Tibial artery (tissue), 4 donors: ENCODE results near the gene PLEKHS1.

Experiments
- DNase-seq, 2 donors: peaks; one replicate each; pipeline ENCODE4 v3.0.0-alpha.2; 2019
- H3K27ac ChIP-seq, 2 donors: fragments of 200-600 bp; sonication (generic) in 1 of 2; 1 replicate in 1 of 2; 2 replicates in 1 of 2; pipeline ENCODE4 v1.5.1; 2018 to 2019; ENCODE audit warnings: mild to moderate bottlenecking in 1 of 2
- H3K27me3 ChIP-seq, 2 donors: fragments of 200-600 bp; sonication (generic) in 1 of 2; one replicate each; pipeline versions ENCODE4 v1.5.1 to v1.6.0; 2016 to 2019
- H3K36me3 ChIP-seq, 3 donors: fragments of 200-600 bp; sonication (generic) in 2 of 3; one replicate each; pipeline ENCODE4 v1.5.1; 2016 to 2019; ENCODE audit warnings: mild to moderate bottlenecking in 2 of 3
- H3K4me1 ChIP-seq, 4 donors: fragments of 200-600 bp; sonication (generic) in 2 of 4; 1 replicate in 3 of 4; 2 replicates in 1 of 4; pipeline ENCODE4 v1.5.1; 2016 to 2019
- H3K4me3 ChIP-seq, 2 donors: fragments of 200-600 bp; sonication (generic) in 1 of 2; 1 replicate in 1 of 2; 2 replicates in 1 of 2; pipeline ENCODE4 v1.5.1; 2018 to 2019; ENCODE audit warnings: mild to moderate bottlenecking in 2 of 2
- H3K9me3 ChIP-seq, 3 donors: fragments of 200-600 bp; sonication (generic) in 1 of 3; one replicate each; pipeline ENCODE4 v1.5.1; 2016 to 2019
- intact Hi-C: fragments of 100-400 bp; cut with DNase I; formaldehyde crosslinking; loops from one replicate; pipeline ENCODE4 v1.15.0; 2023; ENCODE audit warnings: low total_unique reads
- TF ChIP-seq, protein P1 (sequence below), 2 experiments: fragments of 200-600 bp in 1 of 2; fragments of 450-650 bp in 1 of 2; IDR thresholded peaks; one replicate each; pipeline ENCODE4 v1.5.1; 2017 to 2019; ENCODE audit warnings: antibody characterized with exemption in 2 of 2, mild to moderate bottlenecking in 1 of 2, moderate library complexity in 1 of 2

The PLEKHS1 gene

GRCh38 chr10:113733635-113734034 is 17.8 kb upstream of the PLEKHS1 start:
- no peak for DNase-seq
- peaks cover 18 to 23% (median 19%) of the 10 kb centered on the region in 3 donors for H3K36me3 ChIP-seq
- no peaks in the 10 kb centered on the region for H3K9me3 ChIP-seq
- TF ChIP-seq, protein P1, sequence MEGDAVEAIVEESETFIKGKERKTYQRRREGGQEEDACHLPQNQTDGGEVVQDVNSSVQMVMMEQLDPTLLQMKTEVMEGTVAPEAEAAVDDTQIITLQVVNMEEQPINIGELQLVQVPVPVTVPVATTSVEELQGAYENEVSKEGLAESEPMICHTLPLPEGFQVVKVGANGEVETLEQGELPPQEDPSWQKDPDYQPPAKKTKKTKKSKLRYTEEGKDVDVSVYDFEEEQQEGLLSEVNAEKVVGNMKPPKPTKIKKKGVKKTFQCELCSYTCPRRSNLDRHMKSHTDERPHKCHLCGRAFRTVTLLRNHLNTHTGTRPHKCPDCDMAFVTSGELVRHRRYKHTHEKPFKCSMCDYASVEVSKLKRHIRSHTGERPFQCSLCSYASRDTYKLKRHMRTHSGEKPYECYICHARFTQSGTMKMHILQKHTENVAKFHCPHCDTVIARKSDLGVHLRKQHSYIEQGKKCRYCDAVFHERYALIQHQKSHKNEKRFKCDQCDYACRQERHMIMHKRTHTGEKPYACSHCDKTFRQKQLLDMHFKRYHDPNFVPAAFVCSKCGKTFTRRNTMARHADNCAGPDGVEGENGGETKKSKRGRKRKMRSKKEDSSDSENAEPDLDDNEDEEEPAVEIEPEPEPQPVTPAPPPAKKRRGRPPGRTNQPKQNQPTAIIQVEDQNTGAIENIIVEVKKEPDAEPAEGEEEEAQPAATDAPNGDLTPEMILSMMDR (IDR thresholded peaks at IDR 0.05), result no peak
- H3K4me1 ChIP-seq, result peaks cover 0 to 26% (median 12%) of the 10 kb centered on the region in 4 donors
- no peak overlapping the region for H3K27ac ChIP-seq
- no peak overlapping the region for H3K4me3 ChIP-seq
- intact Hi-C loops, result no loop called here
- no peaks in the 10 kb centered on the region for H3K27me3 ChIP-seq

DNA sequence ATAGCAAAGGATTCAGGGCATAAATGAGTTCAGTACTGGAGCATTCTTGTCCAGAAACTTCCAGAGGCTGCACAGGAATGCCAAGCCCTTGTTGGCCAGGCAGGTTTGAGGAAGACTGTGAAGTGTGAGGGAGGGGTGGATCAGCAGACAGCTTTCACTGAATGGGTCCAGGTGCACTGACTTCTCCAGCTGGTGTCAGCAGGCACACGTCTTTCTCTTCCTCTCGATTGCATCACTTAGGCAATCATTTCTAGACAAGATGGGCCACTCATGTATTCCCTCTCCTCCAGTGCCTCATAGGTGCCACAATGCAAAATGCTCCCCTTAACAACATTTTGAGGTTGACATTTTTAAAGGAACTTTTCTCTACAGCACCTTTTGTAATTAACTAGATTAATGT is 15.6 kb upstream of the PLEKHS1 start:
- H3K27ac ChIP-seq, result no peak overlapping the region
- H3K4me3 ChIP-seq, result no peak overlapping the region
- intact Hi-C loops, result no loop called here

DNA sequence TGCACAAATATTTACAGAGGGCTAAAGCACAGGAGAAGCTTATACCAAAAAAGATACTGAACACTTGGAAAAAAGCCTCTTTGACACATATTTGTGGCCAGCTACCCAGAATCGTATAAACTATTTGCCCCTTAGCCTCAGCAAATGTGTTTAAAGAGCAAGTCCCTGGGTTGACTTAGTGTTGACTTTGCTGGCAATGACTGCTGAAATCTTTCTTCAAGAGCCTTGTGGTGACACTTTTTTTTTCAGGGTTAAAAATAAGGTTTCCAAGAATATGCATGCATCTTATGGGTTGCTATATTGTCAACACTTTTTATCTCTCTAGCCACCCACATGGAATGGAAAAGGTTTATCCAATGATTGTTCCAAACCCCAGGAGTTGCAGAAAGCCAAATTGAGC is 14.9 kb upstream of the PLEKHS1 start:
- Histone ChIP-seq H3K4me3 (no peak overlapping the region), H3K36me3 (no peaks in the 10 kb centered on the region), H3K27me3 (no peaks in the 10 kb centered on the region), H3K4me1 (peaks cover 0 to 20% (median 5%) of the 10 kb centered on the region in 4 donors), H3K9me3 (no peaks in the 10 kb centered on the region), H3K27ac (no peak overlapping the region)
- TF ChIP-seq, protein P1 (IDR thresholded peaks at IDR 0.05), result no peak
- DNase-seq, result no peak
- intact Hi-C loops, result no loop called here

More for the DNA sequence above, 15.6 kb upstream of the PLEKHS1 start:
- no peaks in the 10 kb centered on the region for H3K27me3 ChIP-seq
- no peaks in the 10 kb centered on the region for H3K9me3 ChIP-seq
- H3K4me1 ChIP-seq, result peaks cover 0 to 24% (median 11%) of the 10 kb centered on the region in 4 donors
- H3K36me3 ChIP-seq, result peaks cover 0 to under 1% (median 0%) of the 10 kb centered on the region in 3 donors
- TF ChIP-seq, protein P1 (IDR thresholded peaks at IDR 0.05), result no peak
- no peak for DNase-seq

DNA sequence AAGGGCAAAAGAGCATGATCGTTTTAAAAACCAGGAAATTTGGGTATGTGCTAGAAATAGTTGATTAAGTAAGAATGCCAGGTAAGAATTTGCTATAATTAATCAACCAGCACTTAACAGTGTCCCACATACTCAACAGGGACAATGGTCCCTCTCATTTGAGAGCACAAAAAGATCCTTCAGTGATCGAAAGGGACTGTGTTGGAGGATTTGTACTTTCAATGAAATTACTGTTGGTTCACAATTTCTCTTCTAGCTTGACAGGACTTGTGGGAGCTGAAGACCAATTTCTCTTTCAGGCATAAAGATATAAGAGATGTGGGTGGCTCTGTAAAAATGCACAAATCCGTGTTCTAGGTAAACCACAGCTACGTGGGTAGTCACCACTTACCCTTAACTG is 12.5 kb upstream of the PLEKHS1 start:
- Histone ChIP-seq H3K27me3 (peaks cover 0 to 2% of the 10 kb centered on the region in 2 donors), H3K9me3 (no peaks in the 10 kb centered on the region), H3K4me1 (peaks cover 0 to 14% (median 2%) of the 10 kb centered on the region in 4 donors), H3K27ac (no peak overlapping the region), H3K36me3 (no peaks in the 10 kb centered on the region), H3K4me3 (no peak overlapping the region)
- DNase-seq, result no peak
- intact Hi-C loops, result no loop called here
- TF ChIP-seq, protein P1 (IDR thresholded peaks at IDR 0.05), result no peak

- intact Hi-C loops, result no loop called here
- no peaks in the 10 kb centered on the region for H3K36me3 ChIP-seq
- H3K4me3 ChIP-seq, result no peak overlapping the region
- H3K27ac ChIP-seq, result no peak overlapping the region
- H3K9me3 ChIP-seq, result no peaks in the 10 kb centered on the region
- no peak for DNase-seq
- TF ChIP-seq, protein P1 (IDR thresholded peaks at IDR 0.05), result no peak
- peaks cover 0 to 14% (median 2%) of the 10 kb centered on the region in 4 donors for H3K4me1 ChIP-seq
- H3K27me3 ChIP-seq, result peaks cover 0 to 7% of the 10 kb centered on the region in 2 donors
Measured at GRCh38 chr10:113739577-113739976, 11.9 kb upstream of the PLEKHS1 start.

- H3K4me1 ChIP-seq, result peaks cover 0 to 12% (median 2%) of the 10 kb centered on the region in 4 donors
- no peak overlapping the region for H3K4me3 ChIP-seq
- H3K27me3 ChIP-seq, result peaks cover 0 to 8% of the 10 kb centered on the region in 2 donors
- H3K9me3 ChIP-seq, result no peaks in the 10 kb centered on the region
- intact Hi-C loops, result no loop called here
- TF ChIP-seq, protein P1 (IDR thresholded peaks at IDR 0.05), result no peak
- H3K36me3 ChIP-seq, result no peaks in the 10 kb centered on the region
- H3K27ac ChIP-seq, result no peak overlapping the region
- no peak for DNase-seq
Measured at GRCh38 chr10:113740850-113741249, 10.6 kb upstream of the PLEKHS1 start.
